Fibroblast of peridontal ligament (primary cell): Measurements from ENCODE around the gene TSPAN32.
A peak's percentile ranks its signal among the peaks of the same experiment; 100 is the strongest.

Source experiments
- DNase-seq: peaks from one replicate; pipeline ENCODE4 v3.0.0-alpha.2; 2010; ENCODE audit errors: extremely low read depth

TSPAN32 gene

DNA sequence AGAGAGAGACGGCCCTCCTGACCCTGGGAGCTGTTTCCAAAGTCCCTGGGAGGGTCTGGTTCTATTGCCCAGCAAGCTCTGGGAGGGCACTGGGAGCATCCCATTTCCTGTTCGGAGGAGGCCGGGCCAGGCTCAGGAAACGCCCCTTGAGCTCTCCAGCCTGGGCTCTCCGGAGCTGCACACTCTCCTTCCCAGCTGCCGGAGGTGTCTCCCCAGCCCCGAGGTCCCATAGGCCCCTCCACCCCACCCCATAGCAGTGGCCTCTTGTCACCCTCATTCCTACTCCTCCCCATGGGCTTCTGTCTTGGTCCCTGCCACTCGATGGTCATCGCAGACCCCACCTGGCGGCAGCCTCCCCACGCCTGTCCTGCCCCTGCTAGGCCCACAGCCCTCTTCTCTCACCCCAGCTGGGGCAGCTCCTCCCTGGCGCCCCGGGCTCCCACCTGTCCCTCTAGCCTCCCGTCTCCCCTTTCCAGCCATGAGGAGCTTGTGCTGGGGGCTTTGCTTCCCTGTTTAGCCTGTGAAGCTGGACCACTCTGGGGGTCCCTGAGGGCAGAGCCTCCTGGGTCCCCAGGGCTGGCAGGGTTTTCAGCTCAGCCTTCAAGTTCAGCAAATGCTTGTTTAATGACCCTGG, 2.8 kb downstream of the TSPAN32 start:
- peak; percentile 22 for DNase-seq

DNA sequence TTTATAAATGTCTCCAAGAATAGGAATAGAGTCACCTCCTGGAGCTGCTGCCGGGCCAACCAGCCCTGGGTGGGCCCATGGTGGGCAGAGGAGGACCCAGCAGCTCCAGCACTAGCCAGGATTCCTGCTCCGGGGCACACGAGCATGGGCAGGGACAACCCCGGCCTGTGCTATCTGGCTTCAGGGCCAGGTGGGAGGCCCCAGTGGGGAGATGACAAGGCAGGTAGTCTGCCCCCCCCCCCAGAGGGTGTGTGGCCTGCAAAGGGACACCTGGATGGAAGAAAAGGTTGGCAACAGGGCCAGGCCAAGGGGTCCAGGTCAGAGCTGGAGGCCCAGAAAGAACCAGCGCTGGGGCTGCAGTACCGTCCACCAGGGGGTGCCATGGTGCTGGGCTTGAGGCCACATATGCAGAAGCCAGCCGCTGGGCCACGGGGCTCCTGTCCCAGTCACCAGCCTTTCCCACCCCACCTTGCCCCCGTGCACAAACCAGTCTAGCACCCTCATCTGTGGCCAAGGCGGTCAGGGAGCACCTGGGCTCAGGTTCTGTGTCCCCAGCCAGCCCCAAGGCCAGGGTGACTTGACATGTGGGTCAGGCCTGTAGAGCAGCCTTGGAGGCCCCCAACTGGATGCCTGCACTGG, 3.4 kb downstream of the TSPAN32 start:
- peak; percentile 66 for DNase-seq

DNA sequence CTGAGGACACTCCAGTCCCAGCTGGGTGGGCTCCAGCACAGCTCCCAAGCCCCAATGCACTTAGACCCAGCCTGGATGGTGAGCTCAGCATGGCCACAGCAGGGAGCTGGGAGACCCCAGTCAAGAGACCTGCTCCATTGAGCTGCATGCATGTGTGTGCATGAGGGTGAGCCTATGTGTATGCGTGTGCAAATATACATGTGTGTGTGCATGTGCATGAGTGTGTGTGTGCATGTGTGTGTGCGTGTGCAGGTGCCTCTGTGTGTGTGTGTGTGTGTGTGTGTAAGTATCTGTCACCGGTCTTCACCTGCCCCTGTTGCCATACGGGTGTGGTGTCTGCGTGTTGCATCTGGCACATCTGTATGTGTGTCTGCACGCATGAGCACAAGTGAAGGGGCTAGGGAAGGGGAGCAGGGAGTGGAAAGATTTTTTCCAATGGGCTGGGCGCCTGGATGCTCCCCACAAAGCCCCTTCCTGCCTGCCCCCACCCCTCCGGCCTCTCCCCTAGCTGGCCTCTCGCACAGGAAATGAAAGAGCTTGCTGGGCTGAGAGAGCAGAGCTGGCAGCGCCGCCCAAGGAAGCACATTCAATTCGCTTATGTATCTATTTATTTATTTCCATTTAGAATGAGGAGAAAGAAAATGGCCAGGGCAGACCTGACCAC, 4.1 kb downstream of the TSPAN32 start:
- no peak for DNase-seq

DNA sequence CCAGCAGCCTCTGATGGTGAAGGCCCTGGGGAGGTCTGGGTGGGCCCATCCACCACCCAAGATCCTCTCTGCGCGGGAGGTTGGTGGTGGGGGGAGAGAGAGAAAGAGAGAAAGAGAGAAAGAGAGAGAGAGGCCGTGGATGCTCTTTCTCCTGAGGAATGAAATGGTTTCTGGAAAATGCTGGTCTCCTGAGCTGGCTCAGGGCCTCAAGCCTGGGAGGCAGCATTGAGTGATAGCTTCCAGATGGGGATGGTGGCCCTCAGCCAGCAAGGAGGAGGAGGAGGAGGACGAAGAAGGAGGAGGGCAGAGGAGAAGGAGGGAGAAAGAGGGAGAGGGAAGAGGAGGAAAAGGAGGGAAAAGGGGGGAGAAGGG, 4.6 kb downstream of the TSPAN32 start:
- peak; percentile 92 for DNase-seq

DNA sequence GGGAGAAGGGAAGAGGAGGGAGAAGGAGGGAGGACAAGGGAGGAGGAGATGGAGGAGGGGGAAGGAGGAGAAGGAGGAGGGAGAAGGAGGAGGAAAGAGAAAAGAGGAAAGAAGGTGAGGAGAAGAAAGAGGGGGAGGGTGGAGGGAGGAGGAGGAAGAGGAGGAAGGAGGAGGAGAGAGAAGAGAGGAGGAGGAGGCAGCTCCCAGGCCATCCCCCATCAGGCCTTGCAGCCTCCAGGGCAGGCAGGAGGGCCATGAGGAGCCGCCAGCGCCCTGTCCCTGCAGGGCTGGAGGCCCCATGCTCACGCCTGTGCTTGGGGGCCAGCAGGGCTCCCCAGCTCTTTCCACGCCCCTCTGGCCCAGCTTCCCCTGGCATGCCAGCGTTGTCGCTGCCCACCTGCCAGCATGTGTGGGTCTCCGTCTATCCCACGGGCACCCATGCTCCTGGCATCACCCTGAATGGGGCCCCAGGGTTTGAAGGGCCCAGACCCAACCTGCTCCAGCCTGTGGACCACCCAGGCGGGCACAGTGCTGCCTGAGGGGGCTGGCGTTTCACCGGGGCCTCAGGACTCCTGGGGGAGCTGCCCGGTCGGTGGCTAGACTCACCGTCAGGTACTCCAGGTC, 5.2 kb downstream of the TSPAN32 start:
- no peak for DNase-seq

DNA sequence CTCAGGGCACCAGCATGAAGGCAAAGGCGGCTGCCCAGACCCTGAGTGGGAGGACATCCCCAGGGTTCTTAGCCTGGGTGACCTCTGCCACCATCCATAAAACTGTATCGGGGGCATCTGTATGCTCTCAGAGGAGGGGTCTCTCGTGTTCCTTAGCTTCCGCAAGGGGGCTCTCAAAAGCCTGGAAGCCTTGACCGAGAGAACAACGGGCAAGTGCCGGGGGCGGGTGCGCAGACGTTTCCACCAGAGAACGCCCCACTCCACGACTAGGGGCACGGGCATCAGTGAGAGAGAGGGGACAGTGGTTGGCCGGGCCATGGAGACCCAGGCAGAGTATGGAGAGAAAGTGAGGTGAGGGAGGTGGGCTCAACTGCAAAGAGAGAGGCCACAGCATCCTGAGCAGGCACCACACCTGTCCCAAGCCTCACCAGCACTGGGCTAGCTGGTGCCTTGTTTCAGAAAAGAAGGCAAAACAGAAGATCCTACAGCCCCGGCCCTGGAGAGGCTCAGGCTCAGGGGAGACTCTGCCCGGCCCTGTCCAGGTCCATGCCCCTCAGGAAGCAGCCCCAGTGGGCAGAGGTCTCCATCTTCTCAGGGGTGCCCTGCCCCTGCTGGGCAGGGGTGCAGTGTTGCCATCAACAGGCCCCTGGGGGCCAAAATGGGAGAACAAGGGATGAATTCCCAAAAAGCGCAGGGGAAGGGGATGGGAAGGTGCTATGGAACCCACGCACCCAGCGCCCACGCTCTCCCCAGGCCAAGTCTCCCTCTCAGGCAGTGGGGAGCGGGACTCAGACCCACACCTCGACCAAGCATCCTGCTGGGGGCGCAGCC, 5.9 kb downstream of the TSPAN32 start:
- no peak for DNase-seq

DNA sequence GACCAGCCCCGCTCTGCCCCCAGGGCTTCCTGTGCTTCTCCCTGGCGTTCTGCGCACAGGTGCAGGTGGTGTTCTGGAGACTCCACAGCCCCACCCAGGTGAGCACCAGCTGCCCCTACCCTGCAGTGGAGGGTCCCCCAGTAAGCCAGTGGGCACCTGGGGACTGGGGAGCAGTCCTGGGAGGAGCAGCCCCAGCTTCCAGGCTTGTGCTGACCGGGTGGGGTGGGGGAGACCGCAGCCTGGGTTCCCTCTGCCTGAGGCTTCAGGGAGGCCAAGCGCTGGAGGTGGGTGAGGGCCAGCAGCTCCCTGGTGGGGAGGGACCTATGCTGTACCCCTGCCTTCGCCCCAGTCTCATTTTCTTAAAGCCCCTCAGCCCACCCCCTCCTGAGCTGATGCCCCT, 6.9 kb downstream of the TSPAN32 start:
- DNase-seq: no peak

DNA sequence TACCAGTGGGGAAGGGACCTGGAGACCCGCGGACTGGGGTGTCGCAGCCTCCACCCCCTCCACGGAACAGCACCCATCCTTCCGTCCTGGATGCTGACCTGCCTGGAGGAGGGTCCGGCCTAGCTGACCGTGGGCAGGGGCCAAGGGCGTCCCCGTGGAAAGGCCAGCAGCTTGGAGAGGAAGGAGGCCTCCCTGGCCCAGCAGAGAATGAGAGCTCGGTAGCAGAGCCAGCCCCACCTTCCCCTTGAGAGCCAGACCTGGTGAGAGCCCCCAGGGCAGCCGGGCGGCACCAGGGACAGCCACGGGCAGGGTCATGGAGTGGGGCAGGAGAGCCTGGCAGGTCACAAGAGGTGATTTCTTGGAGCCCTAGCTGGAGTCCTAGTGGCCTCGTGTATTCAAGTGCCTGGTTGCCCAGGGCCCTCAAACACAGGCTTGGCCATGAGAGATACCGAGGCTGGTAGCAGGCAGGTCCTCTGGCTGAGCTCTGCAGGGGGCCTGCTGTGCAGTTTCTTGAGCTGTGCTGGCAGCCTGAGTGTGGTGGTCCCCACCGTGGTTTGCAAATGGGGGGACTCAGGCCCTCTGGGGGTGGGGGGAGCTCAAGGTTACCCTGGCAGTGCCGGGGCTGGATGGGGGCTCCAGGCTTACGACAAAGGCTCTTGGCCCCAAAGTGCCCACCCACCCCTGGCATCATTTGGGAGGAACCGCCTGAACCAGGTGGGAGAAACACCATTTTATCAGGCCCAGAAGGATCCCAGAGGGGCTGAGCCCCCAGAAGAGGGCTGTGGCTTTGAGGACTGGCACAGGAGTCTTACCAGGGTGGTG, 7.6 kb downstream of the TSPAN32 start:
- DNase-seq: no peak

DNA sequence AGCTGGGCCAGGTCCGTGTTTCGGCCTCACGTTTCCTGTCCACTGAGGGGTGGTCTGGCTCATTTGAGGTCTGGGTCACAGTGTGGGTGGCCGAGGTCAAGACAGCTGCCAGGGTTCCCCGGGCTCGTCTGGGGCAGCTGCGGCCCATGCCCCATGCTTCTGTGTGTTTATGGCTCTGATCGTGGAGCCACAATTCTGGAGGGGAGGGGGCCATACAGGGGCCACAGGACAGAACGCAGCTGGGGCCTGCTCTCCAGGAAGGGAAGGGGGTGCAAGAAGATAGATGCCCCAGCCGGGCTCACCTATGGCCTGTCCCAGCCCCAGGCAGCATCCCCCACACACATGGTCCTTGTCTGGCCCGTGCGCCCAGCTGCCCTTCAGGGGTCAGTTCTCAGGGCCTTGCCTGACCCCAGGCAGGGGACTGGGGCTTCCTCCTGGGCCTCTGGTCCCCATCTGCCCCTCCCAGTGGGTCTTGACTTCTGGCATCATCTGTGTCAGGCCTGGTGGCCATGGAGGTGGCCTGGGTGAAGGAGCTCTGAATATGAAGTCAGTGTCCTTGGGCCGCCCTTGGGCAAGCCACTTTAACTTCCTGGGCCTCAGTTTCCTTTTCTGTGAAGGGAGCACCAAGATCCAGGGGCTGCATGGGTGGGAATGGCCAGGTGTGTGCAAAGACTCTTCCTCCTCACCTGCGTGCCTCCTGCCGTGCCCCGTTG, 8.4 kb downstream of the TSPAN32 start:
- no peak for DNase-seq

DNA sequence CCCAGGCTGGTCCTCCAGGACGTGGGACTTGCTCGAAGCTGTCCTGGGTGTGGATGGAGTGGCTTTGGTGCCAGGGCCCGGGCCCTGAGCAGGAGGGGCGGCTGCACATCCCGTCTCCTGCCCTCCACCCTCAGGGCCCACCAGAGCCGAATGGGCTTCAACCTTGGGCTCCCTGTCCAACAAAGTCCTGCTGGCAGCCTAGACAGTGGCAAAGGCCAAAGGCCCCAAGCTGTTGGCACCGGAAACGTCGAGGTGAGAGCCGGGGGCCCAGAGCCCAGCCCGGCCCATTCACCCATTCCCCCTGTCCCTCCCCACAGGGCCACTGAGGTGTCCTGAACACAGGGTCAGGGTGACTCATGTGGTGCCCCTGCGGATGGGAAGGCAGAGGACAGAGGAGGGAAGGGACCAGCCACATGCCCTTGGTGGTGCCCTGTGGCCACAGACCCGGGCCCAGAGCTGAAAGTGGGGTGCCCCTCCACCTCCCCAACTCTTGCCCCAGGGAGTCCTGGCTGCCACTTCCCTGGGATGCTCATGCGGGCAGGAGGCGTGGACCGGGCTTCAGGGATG, 9.1 kb downstream of the TSPAN32 start:
- no peak for DNase-seq

DNA sequence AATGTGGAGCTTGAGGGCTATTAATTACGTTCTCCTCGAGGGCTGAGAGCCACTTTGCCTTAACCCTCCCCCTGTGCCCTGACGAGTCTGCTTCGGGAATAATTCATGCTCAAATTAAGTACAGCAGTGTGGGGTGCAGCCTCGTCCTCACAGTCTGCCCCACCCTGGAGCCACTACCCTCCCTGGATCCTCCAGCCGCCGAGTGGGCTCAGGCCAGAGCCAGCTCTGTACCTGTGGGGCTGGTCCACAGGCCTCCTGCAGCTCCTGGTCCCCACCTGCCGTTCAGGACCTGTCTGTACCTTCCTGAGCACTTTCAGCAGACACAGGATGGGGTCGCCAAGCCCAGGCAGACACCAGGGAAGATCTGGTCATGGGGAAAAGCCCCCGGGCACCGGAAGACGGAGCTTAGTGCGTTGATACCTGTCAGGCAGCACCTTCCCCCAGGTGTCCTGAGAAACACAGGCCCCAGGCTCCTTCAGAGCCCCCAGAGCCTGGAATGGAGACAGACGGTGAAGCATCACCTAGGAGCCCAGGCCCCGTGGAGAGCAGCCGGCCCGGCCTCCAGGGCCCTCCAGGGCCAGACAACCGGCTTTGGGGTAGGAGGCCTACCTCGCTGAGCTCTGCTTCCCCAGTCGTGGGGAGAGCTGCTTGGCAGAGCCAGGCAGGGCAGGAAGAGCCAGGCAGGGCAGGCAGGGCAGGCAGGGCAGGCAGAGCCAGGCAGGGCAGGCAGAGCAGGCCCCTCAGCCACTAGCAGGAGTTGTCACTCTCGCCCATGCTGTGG, 9.7 kb downstream of the TSPAN32 start:
- no peak for DNase-seq

DNA sequence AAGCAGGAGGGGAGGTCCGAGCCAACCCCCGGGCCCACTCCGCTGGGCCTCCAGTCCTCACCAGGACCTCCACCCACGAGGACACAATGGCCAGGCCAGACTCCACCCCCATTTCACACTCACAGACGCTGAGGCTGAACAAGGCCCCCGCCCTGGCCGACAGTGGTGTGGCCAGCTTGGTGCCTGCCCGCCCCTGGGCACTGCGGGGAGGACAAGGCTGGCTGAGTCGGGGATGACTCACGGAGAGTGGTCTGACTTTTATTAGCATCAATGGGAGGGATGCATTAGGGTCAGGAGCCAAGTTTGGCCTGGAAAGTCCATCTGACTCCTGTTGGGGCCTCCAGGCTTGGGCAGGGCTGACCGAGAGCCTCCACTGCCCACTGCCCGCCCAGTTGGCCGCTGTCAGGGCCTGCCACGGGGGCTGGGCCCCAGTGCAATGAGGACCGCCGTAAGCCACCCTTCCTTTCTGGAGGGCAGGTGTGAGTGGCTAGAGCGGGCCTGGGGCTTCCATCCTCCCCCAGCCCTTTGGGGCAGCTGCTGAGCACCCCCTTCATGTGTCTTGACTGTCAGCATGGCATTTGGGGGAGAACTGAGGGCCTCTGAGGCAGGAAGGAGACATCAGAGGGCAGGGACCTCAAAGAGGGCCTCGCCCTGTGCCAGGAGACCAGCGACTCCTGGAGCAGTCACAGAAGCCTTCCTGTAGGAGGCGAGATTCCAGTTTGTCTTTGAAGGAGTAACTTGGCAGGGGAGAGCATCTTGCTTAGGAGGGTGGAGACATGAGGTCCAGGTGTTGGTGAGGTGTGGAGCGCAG, 10.6 kb downstream of the TSPAN32 start:
- peak; percentile 27 for DNase-seq

DNA sequence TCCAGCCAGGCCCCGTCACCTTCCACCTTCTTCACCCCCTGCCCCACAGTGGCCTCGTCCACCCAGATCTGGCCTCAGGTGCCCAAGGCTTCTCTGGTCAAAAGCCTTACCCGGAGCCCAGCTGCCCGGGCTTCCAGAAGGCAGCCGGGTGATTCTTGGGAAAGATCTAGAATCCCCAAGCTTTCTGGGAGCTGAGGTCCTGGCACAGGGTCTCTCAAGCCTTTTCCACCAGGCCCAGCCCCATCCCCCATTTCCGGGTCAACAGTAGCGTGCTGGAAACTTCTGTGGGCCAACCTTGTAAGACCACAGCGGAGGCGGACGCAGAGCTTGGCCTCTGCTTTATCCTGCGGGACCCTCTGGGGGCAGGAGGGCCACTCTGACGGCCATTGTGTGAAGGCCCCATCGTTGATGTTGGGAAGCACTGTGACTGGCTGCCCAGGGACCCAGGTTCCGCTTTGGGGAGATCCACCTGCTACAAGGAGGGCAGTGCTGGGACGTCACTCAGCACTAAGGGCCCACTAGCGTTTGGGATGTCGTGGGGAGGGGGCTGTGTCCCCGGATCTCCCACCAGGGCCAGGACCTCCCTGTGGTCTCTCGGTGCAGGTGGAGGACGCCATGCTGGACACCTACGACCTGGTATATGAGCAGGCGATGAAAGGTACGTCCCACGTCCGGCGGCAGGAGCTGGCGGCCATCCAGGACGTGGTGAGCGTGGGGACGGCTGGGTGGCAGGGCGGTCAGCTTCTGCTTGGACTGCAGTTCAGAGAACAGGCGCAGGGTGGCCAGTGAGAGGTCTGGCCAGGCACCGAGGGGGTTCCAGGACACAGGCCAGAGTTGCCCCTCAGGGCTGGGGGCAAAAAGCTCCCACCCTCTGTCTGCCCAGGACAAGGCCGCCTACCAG, 11.5 kb downstream of the TSPAN32 start:
- no peak for DNase-seq

DNA sequence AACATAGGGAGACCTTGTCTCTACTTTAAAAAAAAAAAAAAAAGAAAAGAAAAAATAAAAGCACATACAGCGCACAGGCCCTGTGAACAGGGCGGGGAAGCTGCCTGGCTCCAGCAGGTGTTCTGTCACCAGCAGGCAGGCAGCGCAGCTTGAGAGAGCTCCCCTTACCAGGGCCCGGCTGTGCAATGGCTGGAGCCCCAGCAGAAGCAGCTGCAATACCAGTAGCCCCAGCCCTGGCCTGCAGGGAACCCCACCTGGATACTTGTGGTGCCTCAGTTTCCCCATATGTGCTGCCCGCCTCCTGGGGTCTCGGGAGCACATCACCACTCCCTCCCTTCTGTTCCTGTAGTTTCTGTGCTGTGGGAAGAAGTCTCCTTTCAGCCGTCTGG, 12.3 kb downstream of the TSPAN32 start:
- DNase-seq: no peak

DNA sequence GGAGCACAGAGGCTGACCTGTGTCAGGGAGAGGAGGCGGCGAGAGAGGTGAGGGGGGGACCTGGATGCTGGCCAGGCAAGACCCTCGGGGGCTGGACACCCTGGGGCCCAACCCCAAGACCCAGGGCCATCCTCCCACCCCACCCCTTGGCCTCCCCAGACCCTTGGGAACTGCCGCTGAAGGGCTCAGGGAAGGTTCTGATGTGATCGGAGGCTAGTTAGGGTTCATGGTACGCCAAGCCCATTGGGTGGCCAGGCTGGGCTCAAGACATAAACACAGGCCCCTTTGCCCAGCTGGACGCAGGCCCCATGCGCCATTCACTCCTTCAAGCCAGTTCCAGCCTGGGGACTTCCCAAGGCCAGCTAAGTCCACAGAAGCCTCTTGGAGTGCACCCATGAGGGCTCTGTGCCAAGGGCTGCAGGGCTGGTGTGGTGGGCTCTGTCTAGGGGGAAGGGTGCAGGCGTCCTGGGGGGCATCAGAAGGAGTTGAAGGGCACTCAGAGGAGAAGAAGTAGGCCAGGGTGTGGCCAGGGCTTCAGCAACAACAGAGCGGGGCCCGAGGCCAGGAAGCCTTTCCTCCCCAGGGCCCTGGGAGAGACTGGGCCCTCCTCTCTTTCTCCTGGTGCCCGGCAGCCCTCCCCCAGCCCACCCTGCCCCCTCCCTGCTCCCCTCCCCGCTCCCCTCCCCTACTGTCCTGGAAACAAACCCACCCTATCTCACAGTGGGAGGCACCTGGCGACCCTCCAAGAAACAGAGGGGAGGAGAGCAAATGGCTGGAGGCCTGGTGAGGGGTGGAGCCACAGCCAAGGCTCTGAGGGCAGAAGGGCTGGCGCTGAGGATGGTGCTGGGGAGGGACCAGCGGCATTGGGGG, 12.9 kb downstream of the TSPAN32 start:
- DNase-seq: peak; percentile 87

DNA sequence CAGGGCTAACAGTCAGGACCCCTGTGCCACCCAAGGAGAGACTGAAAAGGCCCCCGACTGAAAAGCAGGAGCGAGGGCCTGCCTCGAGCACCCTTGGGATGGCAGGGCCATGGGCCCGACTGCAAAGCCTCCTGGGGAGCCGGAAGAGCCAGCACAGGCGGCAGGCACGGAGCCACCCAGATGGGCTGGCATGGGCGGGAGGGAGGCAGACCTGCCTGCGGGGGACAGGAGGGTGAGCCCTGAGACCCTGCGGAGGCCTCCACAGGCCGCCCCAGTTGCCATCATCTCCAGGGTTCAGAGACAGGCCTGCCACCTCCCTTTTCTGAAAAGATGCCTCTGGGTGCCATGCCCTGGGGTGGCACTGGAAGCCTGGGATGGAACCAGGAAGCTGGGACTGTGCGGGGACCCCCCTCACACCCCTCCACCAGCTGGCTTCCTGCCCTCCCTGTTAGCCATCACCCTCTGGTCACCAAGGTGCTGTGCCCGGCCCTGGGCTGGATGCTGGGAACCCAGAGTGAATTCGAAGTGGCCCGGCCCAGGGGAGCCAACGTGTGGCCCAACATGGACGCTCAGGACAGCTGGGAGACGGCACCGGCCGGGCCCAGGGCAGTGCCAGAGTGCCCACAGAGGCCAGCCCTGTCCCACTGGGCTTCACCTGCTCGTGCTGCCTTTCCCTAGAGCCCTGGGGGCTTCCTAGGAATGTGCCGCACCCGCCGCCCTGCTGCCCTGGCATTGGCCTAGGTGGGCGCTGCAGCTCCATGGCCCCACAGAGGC, 13.8 kb downstream of the TSPAN32 start:
- no peak for DNase-seq
